ENCODE data around the gene ZNF583.

Gene ZNF583

GRCh38 chr19:56383826-56384605, 20.1 kb upstream of the ZNF583 start:
- Histone ChIP-seq H3K4me1 (ENCODE audit: control insufficient read depth in 2 of 2, insufficient read depth in 2 of 2, low read length in 2 of 2) (no peaks in the 10 kb centered on the region), H3K9ac (ENCODE audit: low read depth in 1 of 2, low read length in 2 of 2) (no peak overlapping the region), H3K27me3 (ENCODE audit: control insufficient read depth in 2 of 2, insufficient read depth in 2 of 2, low read length in 2 of 2) (no peaks in the 10 kb centered on the region), H3K27ac (ENCODE audit: low read depth in 2 of 2, low read length in 2 of 2) (no peak overlapping the region), H3K9me3 (ENCODE audit: control insufficient read depth in 2 of 2, low read length in 2 of 2) (peaks cover 10 to 12% of the 10 kb centered on the region in 2 donors), H3K4me3 (ENCODE audit: low read length in 2 of 2) (no peak overlapping the region), H3K36me3 (ENCODE audit: control insufficient read depth in 2 of 2, insufficient read depth in 2 of 2, low read length in 2 of 2) (peaks cover 0 to 4% of the 10 kb centered on the region in 2 donors)

DNA sequence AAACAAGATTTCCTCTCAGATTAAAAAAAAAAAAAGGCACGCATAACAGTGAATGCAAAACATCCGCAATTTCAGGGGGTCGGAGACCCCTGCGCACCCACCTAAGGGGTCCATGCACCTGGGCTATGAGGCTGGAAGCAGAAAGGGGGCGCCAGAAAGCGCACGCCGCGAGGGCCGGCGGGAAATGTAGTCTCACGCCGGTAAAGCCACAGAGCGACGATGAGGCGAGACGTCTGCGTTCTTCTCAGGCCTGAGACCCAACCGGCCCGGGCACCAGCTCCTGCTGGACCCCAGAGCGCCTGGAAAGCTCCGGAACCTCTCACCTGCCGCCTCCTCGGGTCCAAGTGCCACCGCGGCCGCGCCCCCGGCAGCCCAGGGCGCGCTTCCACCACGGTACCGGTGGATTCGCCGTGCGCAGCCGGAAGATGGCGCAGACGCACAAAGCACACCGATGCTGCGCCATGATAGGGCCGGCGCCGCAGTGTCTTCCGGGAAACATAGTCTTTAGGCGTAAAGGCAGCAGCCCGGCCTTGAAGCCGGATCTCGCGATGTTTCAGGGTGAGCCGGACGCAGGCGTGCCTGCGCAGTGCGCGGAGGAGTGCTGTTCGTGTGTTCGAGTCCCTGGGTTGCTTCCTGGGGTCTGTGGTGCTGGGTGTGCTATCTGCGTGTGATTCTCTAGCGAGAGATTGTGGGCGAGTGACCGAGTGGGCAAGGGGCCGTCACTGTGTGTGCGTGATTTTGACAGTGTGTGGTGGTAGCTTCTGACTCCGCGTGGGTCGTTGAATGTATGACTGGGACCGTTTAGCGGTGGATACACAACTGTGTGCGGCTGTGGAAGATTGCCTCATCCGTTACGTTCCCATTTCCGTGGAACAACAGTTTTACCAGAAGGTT, 10.8 kb upstream of the ZNF583 start, which contains the start of gene ZNF582:
ZNF582 (minus strand) TSS at position 416 of the 894 bp plus-strand sequence. CDS start 1,782 bp downstream, outside the sequence.
- Histone ChIP-seq H3K4me1 (ENCODE audit: control insufficient read depth in 2 of 2, insufficient read depth in 2 of 2, low read length in 2 of 2) (peaks cover 0 to 5% of the 10 kb centered on the region in 2 donors), H3K9ac (ENCODE audit: low read depth in 1 of 2, low read length in 2 of 2) (peak within 1 kb of the TSS; percentile 76 to 82), H3K4me3 (ENCODE audit: low read length in 2 of 2) (peak within 1 kb of the TSS; percentile 81 to 95), H3K9me3 (ENCODE audit: control insufficient read depth in 2 of 2, low read length in 2 of 2) (peaks cover 0 to 14% of the 10 kb centered on the region in 2 donors), H3K27me3 (ENCODE audit: control insufficient read depth in 2 of 2, insufficient read depth in 2 of 2, low read length in 2 of 2) (no peaks in the 10 kb centered on the region), H3K36me3 (ENCODE audit: control insufficient read depth in 2 of 2, insufficient read depth in 2 of 2, low read length in 2 of 2) (peaks cover 4 to 9% of the 10 kb centered on the region in 2 donors), H3K27ac (ENCODE audit: low read depth in 2 of 2, low read length in 2 of 2) (peak within 1 kb of the TSS; percentile 80 to 86)

- Histone ChIP-seq H3K4me1 (ENCODE audit: control insufficient read depth in 2 of 2, insufficient read depth in 2 of 2, low read length in 2 of 2) (peaks cover 0 to under 1% of the 10 kb centered on the region in 2 donors), H3K9me3 (ENCODE audit: control insufficient read depth in 2 of 2, low read length in 2 of 2) (peaks cover 15 to 31% of the 10 kb centered on the region in 2 donors), H3K27ac (ENCODE audit: low read depth in 2 of 2, low read length in 2 of 2) (no peak overlapping the region), H3K27me3 (ENCODE audit: control insufficient read depth in 2 of 2, insufficient read depth in 2 of 2, low read length in 2 of 2) (no peaks in the 10 kb centered on the region), H3K9ac (ENCODE audit: low read depth in 1 of 2, low read length in 2 of 2) (no peak overlapping the region), H3K36me3 (ENCODE audit: control insufficient read depth in 2 of 2, insufficient read depth in 2 of 2, low read length in 2 of 2) (no peaks in the 10 kb centered on the region), H3K4me3 (ENCODE audit: low read length in 2 of 2) (no peak overlapping the region)
Measured at GRCh38 chr19:56398809-56399208, 5.3 kb upstream of the ZNF583 start.

DNA sequence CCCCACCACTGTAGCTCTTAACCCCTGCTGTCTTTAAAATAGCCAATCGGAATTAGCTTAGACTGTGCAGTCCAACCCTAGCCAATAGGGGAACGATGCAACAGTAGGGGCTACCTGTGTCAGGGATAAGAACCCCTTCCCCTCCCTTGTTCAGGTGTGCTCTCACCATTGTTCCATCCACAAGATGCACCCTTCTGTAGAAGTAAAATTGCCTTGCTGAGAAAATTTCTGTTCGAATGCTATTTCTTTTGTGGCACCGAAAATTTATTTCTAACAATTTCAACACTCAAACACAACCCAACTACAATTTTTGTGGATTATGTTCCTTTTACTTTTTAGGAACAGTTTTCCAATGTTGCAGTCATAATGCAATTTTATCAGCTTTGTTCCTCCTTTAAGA, 3.6 kb upstream of the ZNF583 start:
- H3K27ac ChIP-seq (ENCODE audit: low read depth in 2 of 2, low read length in 2 of 2): no peak overlapping the region
- H3K4me3 ChIP-seq (ENCODE audit: low read length in 2 of 2): no peak overlapping the region
- peaks cover 19 to 23% of the 10 kb centered on the region in 2 donors for H3K9me3 ChIP-seq (ENCODE audit: control insufficient read depth in 2 of 2, low read length in 2 of 2)
- H3K36me3 ChIP-seq (ENCODE audit: control insufficient read depth in 2 of 2, insufficient read depth in 2 of 2, low read length in 2 of 2): no peaks in the 10 kb centered on the region
- peaks cover 6% of the 10 kb centered on the region in 2 donors for H3K4me1 ChIP-seq (ENCODE audit: control insufficient read depth in 2 of 2, insufficient read depth in 2 of 2, low read length in 2 of 2)
- H3K27me3 ChIP-seq (ENCODE audit: control insufficient read depth in 2 of 2, insufficient read depth in 2 of 2, low read length in 2 of 2): no peaks in the 10 kb centered on the region
- H3K9ac ChIP-seq (ENCODE audit: low read depth in 1 of 2, low read length in 2 of 2): no peak overlapping the region

DNA sequence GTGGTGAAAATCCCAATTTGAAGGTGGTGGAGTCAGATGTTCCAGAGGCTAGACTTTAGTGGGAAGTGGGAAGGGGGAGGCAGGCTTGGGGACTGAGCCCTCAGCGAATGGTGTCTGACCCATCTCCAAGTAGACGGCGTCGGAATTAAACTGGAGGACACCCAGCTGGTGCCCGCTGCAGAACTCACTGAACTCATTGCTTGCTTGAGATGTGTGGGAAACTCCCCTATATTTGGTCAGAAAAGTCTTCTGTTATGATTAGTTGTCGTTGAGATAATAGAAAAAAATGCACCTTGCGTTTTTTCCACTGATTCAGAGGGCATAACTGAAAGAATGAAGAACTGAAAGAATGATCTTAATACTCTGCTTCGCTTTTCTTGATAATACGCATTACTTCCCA, 871 bp upstream of the ZNF583 start:
- Histone ChIP-seq H3K4me3 (ENCODE audit: low read length in 2 of 2) (peak overlapping the region; percentile 88 to 97), H3K36me3 (ENCODE audit: control insufficient read depth in 2 of 2, insufficient read depth in 2 of 2, low read length in 2 of 2) (peaks cover 7 to 13% of the 10 kb centered on the region in 2 donors), H3K9me3 (ENCODE audit: control insufficient read depth in 2 of 2, low read length in 2 of 2) (peaks cover 26 to 27% of the 10 kb centered on the region in 2 donors), H3K27me3 (ENCODE audit: control insufficient read depth in 2 of 2, insufficient read depth in 2 of 2, low read length in 2 of 2) (no peaks in the 10 kb centered on the region), H3K9ac (ENCODE audit: low read depth in 1 of 2, low read length in 2 of 2) (peak overlapping the region; percentile 76 to 82), H3K4me1 (ENCODE audit: control insufficient read depth in 2 of 2, insufficient read depth in 2 of 2, low read length in 2 of 2) (peaks cover 6% of the 10 kb centered on the region in 2 donors), H3K27ac (ENCODE audit: low read depth in 2 of 2, low read length in 2 of 2) (peak overlapping the region; percentile 92 to 95)

DNA sequence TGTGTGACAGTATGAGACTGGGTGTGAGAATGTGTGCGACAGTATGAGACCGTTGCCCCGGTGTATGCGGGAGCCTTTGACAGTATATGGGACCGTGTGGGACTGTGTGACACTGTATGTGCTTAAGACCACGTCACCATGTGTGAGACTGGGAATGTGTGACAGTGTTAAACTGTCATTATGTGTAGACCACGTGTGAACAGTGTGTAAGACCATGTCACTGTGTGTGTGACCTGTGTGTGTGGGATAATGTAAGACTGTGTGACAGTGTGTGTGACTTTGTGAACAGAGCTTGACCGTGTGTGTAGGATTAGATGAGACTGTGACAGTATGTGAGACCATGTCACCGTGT, 549 bp downstream of the ZNF583 start:
- Histone ChIP-seq H3K9me3 (ENCODE audit: control insufficient read depth in 2 of 2, low read length in 2 of 2) (peaks cover 30 to 34% of the 10 kb centered on the region in 2 donors), H3K27me3 (ENCODE audit: control insufficient read depth in 2 of 2, insufficient read depth in 2 of 2, low read length in 2 of 2) (no peaks in the 10 kb centered on the region), H3K9ac (ENCODE audit: low read depth in 1 of 2, low read length in 2 of 2) (peak overlapping the region; percentile 76 to 82), H3K36me3 (ENCODE audit: control insufficient read depth in 2 of 2, insufficient read depth in 2 of 2, low read length in 2 of 2) (peaks cover 19 to 28% of the 10 kb centered on the region in 2 donors), H3K4me3 (ENCODE audit: low read length in 2 of 2) (peak overlapping the region; percentile 88 to 97), H3K27ac (ENCODE audit: low read depth in 2 of 2, low read length in 2 of 2) (no peak overlapping the region), H3K4me1 (ENCODE audit: control insufficient read depth in 2 of 2, insufficient read depth in 2 of 2, low read length in 2 of 2) (peaks cover 6% of the 10 kb centered on the region in 2 donors)

DNA sequence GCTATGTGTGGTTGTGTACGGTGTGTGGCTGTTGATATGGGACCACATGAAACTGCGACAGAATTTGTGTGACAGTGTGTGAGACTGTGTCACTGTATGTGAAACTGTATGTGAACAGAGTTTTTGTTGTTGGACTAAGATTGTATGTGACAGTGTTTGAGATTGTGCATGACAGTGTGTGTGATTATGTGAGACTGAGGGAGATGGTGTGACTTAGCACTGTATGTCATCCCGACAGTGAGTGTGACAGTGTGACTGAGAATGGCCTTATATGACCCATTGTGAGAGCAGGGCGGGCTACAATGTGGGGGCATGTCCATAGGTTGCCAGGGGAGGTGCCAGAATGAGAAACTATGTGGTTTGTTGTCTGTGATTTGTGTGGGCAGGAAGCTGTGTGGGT, 930 bp downstream of the ZNF583 start:
- no peaks in the 10 kb centered on the region for H3K27me3 ChIP-seq (ENCODE audit: control insufficient read depth in 2 of 2, insufficient read depth in 2 of 2, low read length in 2 of 2)
- peak overlapping the region in 1 of 2 donors; percentile 97 for H3K4me3 ChIP-seq (ENCODE audit: low read length in 2 of 2)
- no peak overlapping the region for H3K9ac ChIP-seq (ENCODE audit: low read depth in 1 of 2, low read length in 2 of 2)
- H3K27ac ChIP-seq (ENCODE audit: low read depth in 2 of 2, low read length in 2 of 2): no peak overlapping the region
- H3K36me3 ChIP-seq (ENCODE audit: control insufficient read depth in 2 of 2, insufficient read depth in 2 of 2, low read length in 2 of 2): peaks cover 22 to 28% of the 10 kb centered on the region in 2 donors
- peaks cover 6% of the 10 kb centered on the region in 2 donors for H3K4me1 ChIP-seq (ENCODE audit: control insufficient read depth in 2 of 2, insufficient read depth in 2 of 2, low read length in 2 of 2)
- peaks cover 26 to 34% of the 10 kb centered on the region in 2 donors for H3K9me3 ChIP-seq (ENCODE audit: control insufficient read depth in 2 of 2, low read length in 2 of 2)

DNA sequence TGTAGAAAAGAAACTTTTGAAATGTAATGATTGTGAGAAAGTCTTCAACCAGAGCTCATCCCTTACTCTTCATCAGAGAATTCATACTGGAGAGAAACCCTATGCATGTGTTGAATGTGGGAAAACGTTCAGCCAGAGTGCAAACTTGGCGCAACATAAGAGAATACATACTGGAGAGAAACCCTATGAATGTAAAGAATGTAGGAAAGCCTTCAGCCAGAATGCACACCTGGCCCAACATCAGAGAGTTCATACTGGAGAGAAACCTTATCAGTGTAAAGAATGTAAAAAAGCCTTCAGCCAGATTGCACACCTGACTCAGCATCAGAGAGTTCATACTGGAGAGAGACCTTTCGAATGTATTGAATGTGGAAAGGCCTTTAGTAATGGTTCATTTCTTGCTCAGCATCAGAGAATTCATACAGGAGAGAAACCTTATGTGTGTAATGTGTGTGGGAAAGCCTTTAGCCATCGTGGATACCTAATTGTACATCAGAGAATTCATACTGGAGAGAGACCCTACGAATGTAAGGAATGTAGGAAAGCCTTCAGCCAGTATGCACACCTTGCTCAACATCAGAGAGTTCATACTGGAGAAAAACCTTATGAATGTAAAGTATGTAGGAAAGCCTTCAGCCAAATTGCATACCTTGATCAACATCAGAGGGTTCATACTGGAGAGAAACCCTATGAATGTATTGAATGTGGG, 19.3 kb downstream of the ZNF583 start:
- peaks cover 12 to 26% of the 10 kb centered on the region in 2 donors for H3K36me3 ChIP-seq (ENCODE audit: control insufficient read depth in 2 of 2, insufficient read depth in 2 of 2, low read length in 2 of 2)
- H3K4me3 ChIP-seq (ENCODE audit: low read length in 2 of 2): peak overlapping the region; percentile 1 to 4
- H3K9me3 ChIP-seq (ENCODE audit: control insufficient read depth in 2 of 2, low read length in 2 of 2): peaks cover 64 to 68% of the 10 kb centered on the region in 2 donors
- no peak overlapping the region for H3K9ac ChIP-seq (ENCODE audit: low read depth in 1 of 2, low read length in 2 of 2)
- H3K4me1 ChIP-seq (ENCODE audit: control insufficient read depth in 2 of 2, insufficient read depth in 2 of 2, low read length in 2 of 2): no peaks in the 10 kb centered on the region
- H3K27ac ChIP-seq (ENCODE audit: low read depth in 2 of 2, low read length in 2 of 2): no peak overlapping the region
- H3K27me3 ChIP-seq (ENCODE audit: control insufficient read depth in 2 of 2, insufficient read depth in 2 of 2, low read length in 2 of 2): no peaks in the 10 kb centered on the region

GRCh38 chr19:56423985-56424353, 19.8 kb downstream of the ZNF583 start:
- H3K36me3 ChIP-seq (ENCODE audit: control insufficient read depth in 2 of 2, insufficient read depth in 2 of 2, low read length in 2 of 2): peaks cover 12 to 26% of the 10 kb centered on the region in 2 donors
- H3K4me1 ChIP-seq (ENCODE audit: control insufficient read depth in 2 of 2, insufficient read depth in 2 of 2, low read length in 2 of 2): no peaks in the 10 kb centered on the region
- H3K27ac ChIP-seq (ENCODE audit: low read depth in 2 of 2, low read length in 2 of 2): no peak overlapping the region
- peak overlapping the region in 1 of 2 donors; percentile 1 for H3K4me3 ChIP-seq (ENCODE audit: low read length in 2 of 2)
- peaks cover 62 to 68% of the 10 kb centered on the region in 2 donors for H3K9me3 ChIP-seq (ENCODE audit: control insufficient read depth in 2 of 2, low read length in 2 of 2)
- no peaks in the 10 kb centered on the region for H3K27me3 ChIP-seq (ENCODE audit: control insufficient read depth in 2 of 2, insufficient read depth in 2 of 2, low read length in 2 of 2)
- H3K9ac ChIP-seq (ENCODE audit: low read depth in 1 of 2, low read length in 2 of 2): no peak overlapping the region
